Neural cell (in vitro differentiated cells): ENCODE results near the gene RNF223.

Experiments used
- CTCF ChIP-seq: fragments of 450-650 bp; IDR thresholded peaks from 2 replicates; pipeline ENCODE4 v1.5.1; 2014; ENCODE audit warnings: antibody characterized with exemption, mild to moderate bottlenecking, moderate library complexity; ENCODE audit not compliant: poor library complexity, severe bottlenecking
- EP300 ChIP-seq: fragments of 450-650 bp; conservative IDR thresholded peaks from 2 replicates; pipeline ENCODE4 v1.6.1; 2014; ENCODE audit warnings: antibody characterized with exemption, mild to moderate bottlenecking, moderate library complexity; ENCODE audit not compliant: poor library complexity, severe bottlenecking
- EZH2 ChIP-seq: fragments of 200-600, 300-800 bp; shearing (Covaris generic), sonication (generic); IDR thresholded peaks from 2 replicates; pipeline ENCODE4 v1.6.1; 2014; ENCODE audit warnings: antibody characterized with exemption, low read length, borderline replicate concordance, mild to moderate bottlenecking; ENCODE audit not compliant: insufficient read depth, poor library complexity, severe bottlenecking
- POLR2AphosphoS5 ChIP-seq: IDR thresholded peaks from 2 replicates; pipeline ENCODE4 v1.6.1; 2012
- REST ChIP-seq: IDR thresholded peaks from 2 replicates; pipeline ENCODE4 v1.6.1; 2012; ENCODE audit warnings: borderline replicate concordance
- SMC3 ChIP-seq: fragments of 450-650 bp; conservative IDR thresholded peaks from 2 replicates; pipeline ENCODE4 v1.6.1; 2014; ENCODE audit warnings: antibody characterized with exemption, mild to moderate bottlenecking, moderate library complexity; ENCODE audit not compliant: poor library complexity
- TAF1 ChIP-seq: IDR thresholded peaks from 2 replicates; pipeline ENCODE4 v1.6.1; 2012; ENCODE audit warnings: low read depth

GRCh38 chr1:1073743-1074587 lies at the start of gene RNF223:
- TF ChIP-seq POLR2AphosphoS5 (no peak), CTCF (no peak), EZH2 (no peak), REST (no peak), TAF1 (no peak), EP300 (no peak), SMC3 (no peak)
